HepG2 (cell line): ENCODE data around the gene KIAA0930. TPM values are rescaled to one million over a fixed set of nuclear protein-coding genes. Genes with fewer than 3 reads are reported as not detected.

Experiments
- ATAC-seq: fragments of 200-7000 bp; cut with Tn5 transposase; 3 replicates; pipeline ENCODE4 v1.9.1; 2020; ENCODE audit warnings: mild to moderate bottlenecking, moderate library complexity
- BruUV-seq: library from RNA; stranded (reverse); fragments of 400-500 nt; replicated peaks from 2 replicates; lab custom pipeline; 2021; lab: Mats Ljungman, UMichigan
- CTCF ChIA-PET: fragments of 300-600 bp; formaldehyde crosslinking; extraction: SDS; loops from one replicate; lab custom pipeline; 2021; ENCODE audit warnings: low total read pairs, inconsistent platforms, low intra/inter-chr PET ratio; lab: Yijun Ruan, JAX
- POLR2A ChIA-PET: fragments of 350-600 bp; sonication (Branson Sonifier 250); formaldehyde crosslinking; loops from one replicate; lab custom pipeline; 2020; ENCODE audit warnings: antibody characterized with exemption, inconsistent platforms; lab: Yijun Ruan, JAX
- DNase-seq: peaks from one replicate; pipeline ENCODE4 v3.0.0-alpha.2; 2015; ENCODE audit warnings: low spot score
- FAIRE-seq: peaks from 3 replicates; lab custom pipeline; 2011; peaks lifted over from hg19 to GRCh38; lab: Jason Lieb, UNC
- H2AFZ ChIP-seq: one replicate; pipeline ENCODE4 v1.6.1; 2011; ENCODE audit warnings: low read length, inconsistent platforms
- H3K27ac ChIP-seq: fragments of 300-600 bp; 3 replicates; pipeline ENCODE4 v1.8.0; 2011; ENCODE audit warnings: mixed run types, mild to moderate bottlenecking, mixed read lengths, low read length, inconsistent platforms; ENCODE audit not compliant: insufficient read depth; ENCODE audit errors: extremely low read length
- H3K27me3 ChIP-seq, 2 experiments: fragments of 200-600 bp in 1 of 2; 2 replicates in 1 of 2; 3 replicates in 1 of 2; pipeline versions ENCODE4 v1.6.0 to v1.8.0; 2011; ENCODE audit warnings: low read length in 2 of 2, mild to moderate bottlenecking in 2 of 2, moderate library complexity in 2 of 2, inconsistent platforms in 1 of 2; ENCODE audit not compliant: insufficient read depth in 2 of 2, control insufficient read depth in 1 of 2
- H3K36me3 ChIP-seq, 2 experiments: fragments of 200-600 bp in 1 of 2; replicated peaks in 1 of 2; 2 replicates in 1 of 2; 3 replicates in 1 of 2; pipeline versions ENCODE4 v1.5.1 to v1.8.0; 2011; ENCODE audit warnings: low read length in 2 of 2, inconsistent platforms in 1 of 2; ENCODE audit not compliant: insufficient read depth in 2 of 2, control insufficient read depth in 1 of 2
- H3K4me1 ChIP-seq: 2 replicates; pipeline ENCODE4 v1.5.1; 2012; ENCODE audit warnings: low read length, inconsistent platforms; ENCODE audit not compliant: insufficient read depth
- H3K4me2 ChIP-seq: 2 replicates; pipeline ENCODE4 v1.6.0; 2011; ENCODE audit warnings: low read depth, low read length, inconsistent platforms
- H3K4me3 ChIP-seq, 3 experiments: fragments of 200-600 bp in 1 of 3; sonication (generic), shearing (Covaris generic) in 1 of 3; replicated peaks in 1 of 3; 2 replicates each; pipeline ENCODE4 v1.5.1; 2011 to 2016; ENCODE audit warnings: low read length in 3 of 3, inconsistent platforms in 2 of 3, low read depth in 2 of 3, mild to moderate bottlenecking in 2 of 3, control low read depth in 1 of 3, mixed read lengths in 1 of 3; ENCODE audit not compliant: insufficient read depth in 1 of 3
- H3K79me2 ChIP-seq: one replicate; pipeline ENCODE4 v1.6.1; 2011; ENCODE audit warnings: low read length, inconsistent platforms; ENCODE audit not compliant: insufficient read depth
- H3K9ac ChIP-seq: 2 replicates; pipeline ENCODE4 v1.6.0; 2011; ENCODE audit warnings: mild to moderate bottlenecking, low read depth, low read length, inconsistent platforms; ENCODE audit not compliant: insufficient read depth
- H3K9me3 ChIP-seq: 2 replicates; pipeline ENCODE4 v1.5.1; 2012; ENCODE audit warnings: mild to moderate bottlenecking, low read length
- H4K20me1 ChIP-seq: 2 replicates; pipeline ENCODE4 v1.6.0; 2011; ENCODE audit warnings: inconsistent platforms, mild to moderate bottlenecking, low read length, moderate library complexity; ENCODE audit not compliant: insufficient read depth
- CHCHD3 ChIP-seq: sonication (generic); formaldehyde crosslinking; IDR thresholded peaks from 2 replicates; pipeline ENCODE4 v1.8.0; 2022; ENCODE audit warnings: mild to moderate bottlenecking, missing genetic modification reagents, moderate library complexity
- EED ChIP-seq: sonication (generic); formaldehyde crosslinking; IDR thresholded peaks from 2 replicates; pipeline ENCODE4 v1.5.0; 2020; ENCODE audit warnings: mild to moderate bottlenecking, missing genetic modification reagents
- GATA4 ChIP-seq: sonication (generic); IDR thresholded peaks from 2 replicates; pipeline ENCODE4 v1.6.1; 2016; ENCODE audit warnings: antibody characterized with exemption, low read depth, borderline replicate concordance
- HNF4A ChIP-seq: sonication (generic); formaldehyde crosslinking; IDR thresholded peaks from 2 replicates; pipeline ENCODE4 v1.4.0; 2020; ENCODE audit warnings: missing genetic modification reagents
- NBN ChIP-seq: fragments of 450-650 bp; conservative IDR thresholded peaks from 2 replicates; pipeline ENCODE4 v1.6.1; 2017
- ZBTB3 ChIP-seq: sonication (generic); formaldehyde crosslinking; IDR thresholded peaks from 2 replicates; pipeline ENCODE4 v1.4.0; 2020; ENCODE audit warnings: low read depth, mild to moderate bottlenecking, moderate library complexity, missing genetic modification reagents, borderline replicate concordance
- ZNF75D ChIP-seq: sonication (generic); formaldehyde crosslinking; IDR thresholded peaks from 2 replicates; pipeline ENCODE4 v1.8.1; 2023; ENCODE audit warnings: missing genetic modification reagents, mild to moderate bottlenecking, borderline replicate concordance
- WGBS: methylation state at CpG from one replicate; pipeline ENCODE4 v1.1.6; 2017; ENCODE audit warnings: low lambda C conversion rate; 5-methylcytosine and 5-hydroxymethylcytosine counted together
- in situ Hi-C: cut with HindIII; loops from 2 replicates; pipeline ENCODE4 v1.10.0; 2017; ENCODE audit warnings: low pct_unique_long_range_greater_than_20kb; ENCODE audit not compliant: extremely low pct_ligation_motif_present
- intact Hi-C: fragments of 100-400 bp; cut with micrococcal nuclease; formaldehyde crosslinking; loops from one replicate; pipeline ENCODE4 v1.10.0; 2022; ENCODE audit not compliant: unreplicated experiment
- polyA plus RNA-seq, 8 experiments: library from polyadenylated mRNA; depleted of rRNA in 3 of 8; stranded (reverse) in 7 of 8; unstranded in 1 of 8; fragments of >200 nt; fragmentation: Illumina TruSeq in 4 of 8; extraction: Trizol in 4 of 8; gene quantifications; 2 replicates each; pipeline versions ENCODE4 v1.2.1 to v1.2.3, GENCODE V29; 2011 to 2016; ENCODE audit warnings: low read depth in 4 of 8, missing spikeins in 1 of 8, mixed read lengths in 1 of 8; ENCODE audit not compliant: insufficient read depth in 1 of 8
- total RNA-seq, 5 experiments: library from RNA; depleted of rRNA; stranded (reverse); fragments of >200 nt; fragmentation: Illumina TruSeq; extraction: Trizol; gene quantifications; 2 replicates each; pipeline ENCODE4 v1.2.3, GENCODE V29; 2016; ENCODE audit warnings: low read depth in 1 of 5
- TF ChIP-seq, protein P1 (sequence below): sonication (generic); formaldehyde crosslinking; IDR thresholded peaks from 2 replicates; pipeline ENCODE4 v1.4.0; 2020; ENCODE audit warnings: missing genetic modification reagents
- TF ChIP-seq, protein P2 (sequence below): sonication (generic); formaldehyde crosslinking; IDR thresholded peaks from 2 replicates; pipeline ENCODE4 v1.4.0; 2020; ENCODE audit warnings: missing genetic modification reagents

The KIAA0930 gene
- total and polyA plus RNA-seq, 2 of the 13 experiments (the other 11 are each of a cell fraction or from before 2014, with no cell fraction given), result 27.0 to 38.2 TPM

DNA sequence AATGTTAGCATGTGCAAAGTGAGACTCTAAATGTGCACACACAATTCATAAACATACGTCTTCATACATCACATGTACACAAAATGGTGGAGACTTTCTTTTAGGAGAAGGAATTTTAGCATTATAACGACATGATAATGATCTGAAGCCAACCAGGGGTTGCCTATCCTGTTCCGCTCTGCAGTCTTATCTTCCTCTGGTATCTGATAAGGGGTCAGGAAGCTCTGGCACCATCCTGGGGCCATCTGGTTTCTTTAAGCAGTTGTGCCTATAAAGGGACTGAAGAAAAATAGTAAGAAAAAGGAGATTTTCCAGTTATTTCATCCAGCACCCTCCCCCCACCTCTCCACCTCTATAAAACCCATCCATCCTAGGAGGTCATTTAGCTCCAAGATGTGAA is 82.8 kb downstream of the KIAA0930 start (continued):
- TF ChIP-seq GATA4, result no peak
- no peak for TF ChIP-seq ZBTB3 (CRISPR knock-in tag)
- TF ChIP-seq CHCHD3 (CRISPR knock-in tag), result no peak

DNA sequence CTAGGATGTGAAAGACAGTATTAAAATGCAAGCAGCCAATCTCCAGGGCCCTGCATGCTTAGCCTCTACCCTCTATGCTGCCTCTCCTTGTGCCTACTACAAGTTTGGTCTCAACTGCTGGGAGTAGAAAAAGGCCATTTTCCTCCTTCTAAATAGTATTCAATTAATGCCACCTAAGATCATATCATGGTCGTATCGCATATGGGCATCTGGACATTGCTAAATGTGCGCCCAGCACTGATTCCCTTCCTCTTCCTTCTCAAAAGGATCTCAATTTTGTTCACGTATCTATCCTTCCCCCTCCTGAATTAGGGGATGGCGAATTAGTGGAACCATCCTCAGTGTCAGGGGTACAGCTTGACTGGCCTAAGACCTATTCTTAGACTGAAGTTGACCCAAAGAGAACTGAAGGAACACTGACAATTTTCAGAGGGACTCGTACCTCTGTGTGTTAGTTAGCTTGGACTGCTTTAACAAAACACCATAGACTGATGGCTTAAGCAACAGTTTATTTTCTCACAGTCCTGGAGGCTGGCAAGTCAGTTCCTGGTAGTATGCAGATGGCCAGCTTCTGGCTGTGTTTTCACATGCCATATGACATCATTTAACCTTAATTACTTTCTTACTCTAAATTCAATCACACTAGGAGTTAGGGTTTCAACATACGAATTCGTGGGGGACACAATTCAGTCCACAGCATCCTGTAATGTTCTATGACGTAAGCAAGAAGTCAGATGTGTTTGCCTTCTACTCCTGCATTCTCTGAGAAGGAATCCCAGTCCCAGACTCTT is 85.4 kb downstream of the KIAA0930 start:
- WGBS, result 87% methylated on average over 9 of the region's 9 CpGs
- BruUV-seq, result no TSS peak
- Histone ChIP-seq H4K20me1 (no peaks in the 10 kb centered on the region), H3K9ac (no peak overlapping the region), H3K27ac (no peak overlapping the region), H3K4me2 (no peak overlapping the region), H3K9me3 (no peaks in the 10 kb centered on the region), H3K4me1 (peaks cover 26% of the 10 kb centered on the region), H2AFZ (no peak overlapping the region), H3K79me2 (no peaks in the 10 kb centered on the region), H3K36me3 (peaks cover 0 to 9% of the 10 kb centered on the region in 2 experiments; a peak in 2 of 5 replicates), H3K4me3 (no peak overlapping the region), H3K27me3 (no peaks in the 10 kb centered on the region)
- intact Hi-C loops, result no loop called here
- DNase-seq (no peak), FAIRE-seq (no peak), ATAC-seq (no peak)
- POLR2A ChIA-PET, result no interaction called here
- in situ Hi-C loops, result no loop called here
- TF ChIP-seq ZNF75D (CRISPR knock-in tag), result no peak
- no peak for TF ChIP-seq HNF4A (CRISPR knock-in tag)
- no peak for TF ChIP-seq NBN
- TF ChIP-seq, protein P1, sequence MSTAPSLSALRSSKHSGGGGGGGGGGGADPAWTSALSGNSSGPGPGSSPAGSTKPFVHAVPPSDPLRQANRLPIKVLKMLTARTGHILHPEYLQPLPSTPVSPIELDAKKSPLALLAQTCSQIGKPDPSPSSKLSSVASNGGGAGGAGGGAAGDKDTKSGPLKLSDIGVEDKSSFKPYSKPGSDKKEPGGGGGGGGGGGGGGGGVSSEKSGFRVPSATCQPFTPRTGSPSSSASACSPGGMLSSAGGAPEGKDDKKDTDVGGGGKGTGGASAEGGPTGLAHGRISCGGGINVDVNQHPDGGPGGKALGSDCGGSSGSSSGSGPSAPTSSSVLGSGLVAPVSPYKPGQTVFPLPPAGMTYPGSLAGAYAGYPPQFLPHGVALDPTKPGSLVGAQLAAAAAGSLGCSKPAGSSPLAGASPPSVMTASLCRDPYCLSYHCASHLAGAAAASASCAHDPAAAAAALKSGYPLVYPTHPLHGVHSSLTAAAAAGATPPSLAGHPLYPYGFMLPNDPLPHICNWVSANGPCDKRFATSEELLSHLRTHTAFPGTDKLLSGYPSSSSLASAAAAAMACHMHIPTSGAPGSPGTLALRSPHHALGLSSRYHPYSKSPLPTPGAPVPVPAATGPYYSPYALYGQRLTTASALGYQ, result no peak
- TF ChIP-seq, protein P2, sequence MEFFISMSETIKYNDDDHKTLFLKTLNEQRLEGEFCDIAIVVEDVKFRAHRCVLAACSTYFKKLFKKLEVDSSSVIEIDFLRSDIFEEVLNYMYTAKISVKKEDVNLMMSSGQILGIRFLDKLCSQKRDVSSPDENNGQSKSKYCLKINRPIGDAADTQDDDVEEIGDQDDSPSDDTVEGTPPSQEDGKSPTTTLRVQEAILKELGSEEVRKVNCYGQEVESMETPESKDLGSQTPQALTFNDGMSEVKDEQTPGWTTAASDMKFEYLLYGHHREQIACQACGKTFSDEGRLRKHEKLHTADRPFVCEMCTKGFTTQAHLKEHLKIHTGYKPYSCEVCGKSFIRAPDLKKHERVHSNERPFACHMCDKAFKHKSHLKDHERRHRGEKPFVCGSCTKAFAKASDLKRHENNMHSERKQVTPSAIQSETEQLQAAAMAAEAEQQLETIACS (CRISPR knock-in tag), result no peak
- no peak for TF ChIP-seq EED (CRISPR knock-in tag)
- CTCF ChIA-PET, result no interaction called here
